ENCODE data around the gene ALKBH8.

- TF ChIP-seq EZH2 (IDR thresholded peaks at IDR 0.05; ENCODE audit: low read length) (no peak), CTCF (optimal IDR thresholded peaks at IDR 0.05 in 1 of 3, IDR thresholded peaks at IDR 0.05 in 1 of 3, conservative IDR thresholded peaks at IDR 0.05 in 1 of 3; ENCODE audit: extremely low read depth in 1 of 3, insufficient read depth in 2 of 3, low read length in 3 of 3) (no peak)
These were observed at the start of gene ALKBH8 for GRCh38 chr11:107565219-107565937.

Measured in keratinocyte (primary cell).